Motor neuron (in vitro differentiated cells): Measurements from ENCODE around the gene NLRP6. TPM values are rescaled to one million over a fixed set of nuclear protein-coding genes. Genes with fewer than 3 reads are reported as not detected.
A peak's percentile ranks its signal among the peaks of the same experiment; 100 is the strongest.

ENCODE experiments used
- ATAC-seq, 8 experiments: fragments of 200-7000 bp; cut with Tn5 transposase; replicated peaks in 6 of 8; 2 replicates each; pipeline ENCODE4 v1.8.0; 2021; ENCODE audit warnings: mild to moderate bottlenecking in 8 of 8, moderate library complexity in 8 of 8
- H3K27ac ChIP-seq, 2 donors: fragments of 250-450 bp; sonication (Bioruptor Pico); 2 replicates each; pipeline ENCODE4 v1.9.0; 2021; ENCODE audit warnings: antibody characterized with exemption in 2 of 2, mild to moderate bottlenecking in 2 of 2, moderate library complexity in 1 of 2
- H3K4me1 ChIP-seq, 2 donors: fragments of 250-450 bp; sonication (Bioruptor Pico); replicated peaks in 1 of 2; 2 replicates each; pipeline ENCODE4 v1.6.1; 2021; ENCODE audit warnings: antibody characterized with exemption in 2 of 2, mild to moderate bottlenecking in 2 of 2, moderate library complexity in 1 of 2
- H3K4me3 ChIP-seq, 5 donors: fragments of 250-450 bp; sonication (Bioruptor Pico); 2 replicates each; pipeline ENCODE4 v1.9.0; 2021; ENCODE audit warnings: antibody characterized with exemption in 5 of 5, mild to moderate bottlenecking in 5 of 5, moderate library complexity in 4 of 5
- WGBS, 10 experiments: fragments of 450-650 bp; shearing (Covaris generic); methylation state at CpG; one replicate each; pipeline ENCODE4 v1.0.0; 2022; 5-methylcytosine and 5-hydroxymethylcytosine counted together
- in situ Hi-C, 9 experiments: fragments of 400-800 bp; cut with MboI; loops; one replicate each; pipeline ENCODE4 v1.15.0; 2021; ENCODE audit warnings: low sequenced_read_pairs in 9 of 9, low pct_unique_long_range_greater_than_20kb in 2 of 9; ENCODE audit not compliant: unreplicated experiment in 9 of 9
- total RNA-seq, 8 experiments: library from RNA; unstranded; fragments of 300-600 nt; gene quantifications; 2 replicates each; pipeline versions ENCODE4 v1.2.3 to v1.2.4, GENCODE V29; 2022

The NLRP6 gene
- total RNA-seq, 8 experiments from 2014 or later: 0.14 to 0.33 (median 0.16) TPM; not detected in 4

DNA sequence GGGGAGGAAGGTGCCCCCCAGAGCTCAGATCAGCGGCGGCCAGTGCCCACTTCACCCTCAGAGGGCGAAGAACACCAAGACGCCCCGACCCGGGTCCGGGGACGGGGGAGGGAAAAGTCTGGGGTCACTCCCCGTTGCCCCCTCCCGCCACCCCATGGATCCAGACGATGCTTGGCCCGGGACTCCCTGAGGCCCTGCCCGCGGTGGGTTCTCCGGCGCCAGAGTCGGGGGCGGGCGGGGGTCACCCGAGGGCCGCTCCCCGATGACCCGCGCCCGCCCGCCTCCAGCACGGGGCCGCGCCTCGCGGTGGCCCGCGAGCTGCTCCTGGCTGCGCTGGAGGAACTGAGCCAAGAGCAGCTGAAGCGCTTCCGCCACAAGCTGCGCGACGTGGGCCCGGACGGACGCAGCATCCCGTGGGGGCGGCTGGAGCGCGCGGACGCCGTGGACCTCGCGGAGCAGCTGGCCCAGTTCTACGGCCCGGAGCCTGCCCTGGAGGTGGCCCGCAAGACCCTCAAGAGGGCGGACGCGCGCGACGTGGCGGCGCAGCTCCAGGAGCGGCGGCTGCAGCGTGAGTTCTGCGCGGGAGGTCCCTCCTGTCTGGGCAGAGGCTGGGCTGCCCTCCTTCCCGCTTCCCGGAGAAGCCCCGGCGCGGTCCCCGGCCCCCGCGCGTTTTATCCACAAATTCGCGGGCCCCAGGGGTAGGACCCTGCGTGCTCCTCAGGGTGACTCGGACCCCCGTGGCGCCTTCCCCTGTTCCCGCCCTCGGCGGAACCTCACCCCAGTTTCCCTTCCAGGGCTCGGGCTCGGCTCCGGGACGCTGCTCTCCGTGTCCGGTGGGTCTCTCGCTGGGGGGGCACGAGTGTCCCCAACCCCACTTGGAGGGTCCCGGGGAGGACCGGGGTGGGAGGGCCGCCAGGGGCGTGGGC lies 1.1 kb downstream of the NLRP6 start:
- Histone ChIP-seq H3K4me3 (no peak overlapping the region), H3K27ac (no peak overlapping the region), H3K4me1 (no peaks in the 10 kb centered on the region)
- WGBS, 10 experiments: 29 to 53% methylated on average over 3 to 5 of the region's 97 CpGs; no CpG with 5 or more reads in 8 of the 10 experiments
- in situ Hi-C loops: no loop called here
- ATAC-seq: peak in 2 of 8 experiments; percentile 12 to 13

DNA sequence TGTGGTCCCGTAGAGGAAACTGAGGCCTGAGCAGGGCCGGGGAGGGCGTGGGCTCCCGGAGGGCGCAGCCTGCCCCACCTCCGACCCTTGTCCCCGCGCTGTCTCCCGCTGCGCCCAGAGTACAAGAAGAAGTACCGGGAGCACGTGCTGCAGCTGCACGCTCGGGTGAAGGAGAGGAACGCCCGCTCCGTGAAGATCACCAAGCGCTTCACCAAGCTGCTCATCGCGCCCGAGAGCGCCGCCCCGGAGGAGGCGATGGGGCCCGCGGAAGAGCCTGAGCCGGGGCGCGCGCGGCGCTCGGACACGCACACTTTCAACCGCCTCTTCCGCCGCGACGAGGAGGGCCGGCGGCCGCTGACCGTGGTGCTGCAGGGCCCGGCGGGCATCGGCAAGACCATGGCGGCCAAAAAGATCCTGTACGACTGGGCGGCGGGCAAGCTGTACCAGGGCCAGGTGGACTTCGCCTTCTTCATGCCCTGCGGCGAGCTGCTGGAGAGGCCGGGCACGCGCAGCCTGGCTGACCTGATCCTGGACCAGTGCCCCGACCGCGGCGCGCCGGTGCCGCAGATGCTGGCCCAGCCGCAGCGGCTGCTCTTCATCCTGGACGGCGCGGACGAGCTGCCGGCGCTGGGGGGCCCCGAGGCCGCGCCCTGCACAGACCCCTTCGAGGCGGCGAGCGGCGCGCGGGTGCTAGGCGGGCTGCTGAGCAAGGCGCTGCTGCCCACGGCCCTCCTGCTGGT lies 1.9 kb downstream of the NLRP6 start:
- ATAC-seq: peak in 6 of 8 experiments; percentile 15 to 62 (median 37)
- in situ Hi-C loops: no loop called here
- peak overlapping the region in 1 of 5 donors; percentile 3 for H3K4me3 ChIP-seq
- no peaks in the 10 kb centered on the region for H3K4me1 ChIP-seq
- 0 to 3% methylated on average over 5 to 7 of the region's 85 CpGs; no CpG with 5 or more reads in 8 of the 10 experiments for WGBS, 10 experiments
- no peak overlapping the region for H3K27ac ChIP-seq

DNA sequence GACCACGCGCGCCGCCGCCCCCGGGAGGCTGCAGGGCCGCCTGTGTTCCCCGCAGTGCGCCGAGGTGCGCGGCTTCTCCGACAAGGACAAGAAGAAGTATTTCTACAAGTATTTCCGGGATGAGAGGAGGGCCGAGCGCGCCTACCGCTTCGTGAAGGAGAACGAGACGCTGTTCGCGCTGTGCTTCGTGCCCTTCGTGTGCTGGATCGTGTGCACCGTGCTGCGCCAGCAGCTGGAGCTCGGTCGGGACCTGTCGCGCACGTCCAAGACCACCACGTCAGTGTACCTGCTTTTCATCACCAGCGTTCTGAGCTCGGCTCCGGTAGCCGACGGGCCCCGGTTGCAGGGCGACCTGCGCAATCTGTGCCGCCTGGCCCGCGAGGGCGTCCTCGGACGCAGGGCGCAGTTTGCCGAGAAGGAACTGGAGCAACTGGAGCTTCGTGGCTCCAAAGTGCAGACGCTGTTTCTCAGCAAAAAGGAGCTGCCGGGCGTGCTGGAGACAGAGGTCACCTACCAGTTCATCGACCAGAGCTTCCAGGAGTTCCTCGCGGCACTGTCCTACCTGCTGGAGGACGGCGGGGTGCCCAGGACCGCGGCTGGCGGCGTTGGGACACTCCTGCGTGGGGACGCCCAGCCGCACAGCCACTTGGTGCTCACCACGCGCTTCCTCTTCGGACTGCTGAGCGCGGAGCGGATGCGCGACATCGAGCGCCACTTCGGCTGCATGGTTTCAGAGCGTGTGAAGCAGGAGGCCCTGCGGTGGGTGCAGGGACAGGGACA lies 2.7 kb downstream of the NLRP6 start:
- in situ Hi-C loops: no loop called here
- WGBS, 10 experiments: 11 to 65% (median 26%) methylated on average over 9 to 18 of the region's 79 CpGs; no CpG with 5 or more reads in 6 of the 10 experiments
- no peak overlapping the region for H3K4me3 ChIP-seq
- H3K4me1 ChIP-seq: no peaks in the 10 kb centered on the region
- H3K27ac ChIP-seq: no peak overlapping the region
- no peak for ATAC-seq

DNA sequence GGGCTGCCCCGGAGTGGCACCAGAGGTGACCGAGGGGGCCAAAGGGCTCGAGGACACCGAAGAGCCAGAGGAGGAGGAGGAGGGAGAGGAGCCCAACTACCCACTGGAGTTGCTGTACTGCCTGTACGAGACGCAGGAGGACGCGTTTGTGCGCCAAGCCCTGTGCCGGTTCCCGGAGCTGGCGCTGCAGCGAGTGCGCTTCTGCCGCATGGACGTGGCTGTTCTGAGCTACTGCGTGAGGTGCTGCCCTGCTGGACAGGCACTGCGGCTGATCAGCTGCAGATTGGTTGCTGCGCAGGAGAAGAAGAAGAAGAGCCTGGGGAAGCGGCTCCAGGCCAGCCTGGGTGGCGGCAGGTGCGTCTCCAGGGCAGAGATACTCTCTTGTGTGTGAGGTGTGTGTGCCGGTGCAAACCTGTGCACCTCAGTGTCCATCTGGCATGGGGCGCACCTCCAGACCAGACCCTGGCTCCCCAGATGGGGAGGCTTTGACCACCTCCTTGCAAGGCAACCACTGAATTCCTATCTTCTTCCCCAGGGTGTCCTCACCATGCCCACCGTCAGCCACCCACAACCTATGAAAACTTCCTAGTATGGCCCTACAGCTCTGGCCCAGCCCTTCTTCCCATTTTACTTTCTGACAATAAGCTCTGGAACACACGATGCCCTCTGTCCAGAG lies 3.4 kb downstream of the NLRP6 start:
- 3 to 100% (median 22%) methylated on average over 1 to 8 of the region's 26 CpGs; no CpG with 5 or more reads in 2 of the 10 experiments for WGBS, 10 experiments
- in situ Hi-C loops: no loop called here
- Histone ChIP-seq H3K4me1 (no peaks in the 10 kb centered on the region), H3K27ac (no peak overlapping the region), H3K4me3 (no peak overlapping the region)
- ATAC-seq: no peak

DNA sequence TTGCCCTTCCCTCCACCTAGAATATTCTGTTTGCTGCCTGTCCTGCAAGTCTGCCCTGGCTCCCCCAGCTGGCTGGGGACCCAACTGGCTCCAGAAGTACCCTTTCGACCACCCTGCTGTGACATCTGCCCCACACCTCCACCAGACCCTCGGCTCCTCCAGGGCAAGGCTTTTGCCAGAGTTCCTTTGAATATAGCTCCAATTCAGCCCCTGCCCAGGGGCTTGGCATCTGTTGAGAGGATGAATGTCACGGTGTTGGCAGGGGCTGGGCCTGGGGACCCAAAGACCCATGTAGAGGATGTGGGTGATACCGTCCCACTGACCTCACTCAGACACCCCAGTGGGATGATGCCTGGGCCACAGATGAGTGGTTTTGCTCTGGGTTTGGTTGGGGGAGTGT lies 4.0 kb downstream of the NLRP6 start:
- no peaks in the 10 kb centered on the region for H3K4me1 ChIP-seq
- 0 to 60% (median 58%) methylated on average over 1 to 3 of the region's 4 CpGs; no CpG with 5 or more reads in 5 of the 10 experiments for WGBS, 10 experiments
- in situ Hi-C loops: no loop called here
- ATAC-seq: no peak
- H3K27ac ChIP-seq: no peak overlapping the region
- H3K4me3 ChIP-seq: no peak overlapping the region

DNA sequence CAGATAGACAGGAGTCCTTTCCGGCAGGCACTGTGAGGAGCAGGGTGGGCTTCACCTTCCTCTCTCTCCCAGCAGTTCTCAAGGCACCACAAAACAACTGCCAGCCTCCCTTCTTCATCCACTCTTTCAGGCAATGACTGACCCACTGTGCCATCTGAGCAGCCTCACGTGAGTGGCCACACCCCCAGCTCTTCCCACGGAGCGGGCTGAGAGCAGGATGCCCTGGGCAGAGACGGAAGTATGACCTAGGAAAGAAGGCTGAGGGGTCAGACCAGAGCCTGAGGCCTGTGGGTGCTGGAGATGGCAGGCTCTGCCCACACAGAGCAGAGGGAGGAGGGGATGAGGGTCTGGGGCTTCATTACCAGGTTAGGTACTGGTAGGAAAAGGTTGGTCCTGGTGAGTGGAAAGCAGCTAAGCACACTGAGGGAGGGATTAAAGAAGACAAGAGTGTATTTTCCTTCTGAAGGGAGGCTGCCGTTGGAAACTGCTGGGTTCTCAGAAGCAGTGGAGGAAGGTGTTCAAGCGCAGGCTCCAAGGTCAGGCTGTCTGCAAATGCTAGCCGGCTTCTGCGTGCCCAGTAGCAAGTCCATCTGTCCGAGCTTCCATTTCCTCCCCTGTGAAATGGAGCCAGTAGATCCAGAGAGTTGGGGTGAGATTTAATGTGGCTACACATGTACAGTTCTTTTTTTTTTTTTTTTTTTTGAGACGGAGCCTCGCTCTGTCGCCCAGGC lies 4.6 kb downstream of the NLRP6 start:
- Histone ChIP-seq H3K4me3 (no peak overlapping the region), H3K27ac (no peak overlapping the region), H3K4me1 (no peaks in the 10 kb centered on the region)
- in situ Hi-C loops: no loop called here
- WGBS, 10 experiments: 0 to 100% (median 73%) methylated on average over 1 to 9 of the region's 13 CpGs; no CpG with 5 or more reads in 2 of the 10 experiments
- no peak for ATAC-seq

DNA sequence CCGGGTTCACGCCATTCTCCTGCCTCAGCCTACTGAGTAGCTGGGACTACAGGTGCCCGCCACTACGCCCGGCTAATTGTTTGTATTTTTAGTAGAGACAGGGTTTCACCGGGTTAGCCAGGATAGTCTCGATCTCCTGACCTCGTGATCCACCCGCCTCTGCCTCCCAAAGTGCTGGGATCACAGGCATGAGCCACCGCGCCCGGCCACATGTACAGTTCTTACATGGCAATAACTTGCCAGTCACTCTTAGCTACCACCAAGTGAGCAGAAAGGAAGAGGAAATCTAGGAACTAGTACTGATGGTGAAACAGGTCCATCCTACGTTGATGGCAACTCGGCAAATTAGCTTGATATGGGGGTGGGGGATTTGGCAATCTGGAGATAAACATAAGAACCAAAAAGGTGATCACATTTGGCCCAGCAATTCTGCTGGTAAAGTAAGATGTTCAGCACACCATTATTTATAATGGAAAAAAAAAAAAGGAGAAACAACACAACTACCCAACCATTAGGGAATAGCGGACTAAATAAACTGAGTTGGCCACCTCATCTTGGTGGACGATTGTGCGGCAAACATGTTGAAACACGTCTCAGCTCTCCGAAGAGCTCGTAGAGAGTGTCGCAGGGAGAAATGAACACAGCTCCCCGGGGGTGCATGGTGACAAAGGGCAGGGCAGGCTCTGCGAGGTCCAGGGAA lies 5.3 kb downstream of the NLRP6 start:
- in situ Hi-C loops: no loop called here
- no peak overlapping the region for H3K4me3 ChIP-seq
- H3K4me1 ChIP-seq: no peaks in the 10 kb centered on the region
- ATAC-seq: no peak
- 40 to 100% (median 90%) methylated on average over 1 to 17 of the region's 23 CpGs; no CpG with 5 or more reads in 2 of the 10 experiments for WGBS, 10 experiments
- H3K27ac ChIP-seq: no peak overlapping the region

DNA sequence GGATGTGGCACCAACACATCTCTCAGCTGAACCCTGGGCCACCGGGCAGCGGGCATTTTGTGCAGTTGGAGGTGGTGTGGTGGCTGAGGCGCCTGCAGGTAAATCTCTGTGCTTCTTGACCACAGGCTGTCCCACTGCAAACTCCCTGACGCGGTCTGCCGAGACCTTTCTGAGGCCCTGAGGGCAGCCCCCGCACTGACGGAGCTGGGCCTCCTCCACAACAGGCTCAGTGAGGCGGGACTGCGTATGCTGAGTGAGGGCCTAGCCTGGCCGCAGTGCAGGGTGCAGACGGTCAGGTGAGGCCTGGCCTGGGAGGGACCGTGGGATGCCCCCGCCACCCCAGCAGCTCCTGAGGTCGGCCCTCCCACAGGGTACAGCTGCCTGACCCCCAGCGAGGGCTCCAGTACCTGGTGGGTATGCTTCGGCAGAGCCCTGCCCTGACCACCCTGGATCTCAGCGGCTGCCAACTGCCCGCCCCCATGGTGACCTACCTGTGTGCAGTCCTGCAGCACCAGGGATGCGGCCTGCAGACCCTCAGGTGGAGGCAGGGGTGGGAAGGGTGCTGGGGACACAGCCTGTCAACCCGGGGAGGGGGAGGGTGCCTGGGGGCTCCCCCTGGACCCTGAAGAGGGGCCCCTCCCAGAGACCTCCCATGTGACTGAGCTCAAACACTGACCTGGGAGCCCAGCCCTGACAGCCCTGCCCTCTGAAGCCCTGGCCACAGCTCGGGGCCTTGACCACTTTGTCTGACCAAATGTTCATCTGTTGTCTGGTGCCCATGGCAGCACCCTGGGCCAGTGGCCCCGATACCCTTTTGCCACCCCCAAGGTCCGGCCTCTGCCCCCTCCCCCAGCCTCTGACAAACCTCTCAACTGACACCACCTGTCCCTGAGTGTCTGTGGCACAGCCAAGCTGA lies 6.2 kb downstream of the NLRP6 start:
- no peak overlapping the region for H3K27ac ChIP-seq
- ATAC-seq: no peak
- in situ Hi-C loops: no loop called here
- H3K4me3 ChIP-seq: no peak overlapping the region
- H3K4me1 ChIP-seq: peaks cover 0 to 1% of the 10 kb centered on the region in 2 donors
- 40 to 87% (median 78%) methylated on average over 2 to 6 of the region's 24 CpGs; no CpG with 5 or more reads in 6 of the 10 experiments for WGBS, 10 experiments

DNA sequence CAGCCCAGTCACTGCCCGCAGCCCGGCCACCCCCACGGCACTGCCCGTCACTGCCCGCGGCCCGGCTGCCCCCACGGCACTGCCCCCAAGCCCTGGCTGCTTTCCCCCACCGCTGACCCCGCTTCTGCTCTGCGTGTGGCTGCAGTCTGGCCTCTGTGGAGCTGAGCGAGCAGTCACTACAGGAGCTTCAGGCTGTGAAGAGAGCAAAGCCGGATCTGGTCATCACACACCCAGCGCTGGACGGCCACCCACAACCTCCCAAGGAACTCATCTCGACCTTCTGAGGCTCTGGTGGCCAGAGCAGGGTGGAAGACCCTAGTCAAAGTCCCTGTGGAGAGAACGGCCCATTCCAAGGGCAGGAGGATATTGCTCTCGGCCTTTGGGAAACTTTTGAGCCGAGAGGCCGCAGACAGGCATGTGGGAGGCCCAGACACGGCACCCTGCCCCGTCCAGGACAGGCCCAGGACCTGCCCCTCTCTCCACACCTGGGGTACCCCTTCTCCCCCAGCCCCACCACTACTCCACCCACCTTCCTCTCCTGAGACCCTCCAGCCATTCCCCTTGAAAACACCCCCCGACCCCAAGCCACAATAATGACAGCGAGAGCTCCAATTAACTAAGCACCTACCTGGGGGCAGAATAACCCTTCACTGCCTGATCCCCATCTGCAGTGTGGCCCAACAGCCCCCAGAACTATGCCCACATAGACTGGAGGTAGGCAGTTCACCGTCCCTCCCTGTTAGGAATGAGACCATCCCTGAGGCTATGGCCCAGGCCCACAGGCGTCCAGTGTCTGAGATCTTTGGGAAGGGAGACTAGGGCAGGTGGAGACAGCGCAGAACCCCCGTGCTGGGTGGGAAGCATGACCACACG lies 7.0 kb downstream of the NLRP6 start:
- in situ Hi-C loops: no loop called here
- Histone ChIP-seq H3K27ac (no peak overlapping the region), H3K4me3 (no peak overlapping the region), H3K4me1 (peaks cover 0 to 10% of the 10 kb centered on the region in 2 donors)
- WGBS, 10 experiments: 100% methylated on average over 1 of the region's 29 CpGs; no CpG with 5 or more reads in 9 of the 10 experiments
- ATAC-seq: no peak

DNA sequence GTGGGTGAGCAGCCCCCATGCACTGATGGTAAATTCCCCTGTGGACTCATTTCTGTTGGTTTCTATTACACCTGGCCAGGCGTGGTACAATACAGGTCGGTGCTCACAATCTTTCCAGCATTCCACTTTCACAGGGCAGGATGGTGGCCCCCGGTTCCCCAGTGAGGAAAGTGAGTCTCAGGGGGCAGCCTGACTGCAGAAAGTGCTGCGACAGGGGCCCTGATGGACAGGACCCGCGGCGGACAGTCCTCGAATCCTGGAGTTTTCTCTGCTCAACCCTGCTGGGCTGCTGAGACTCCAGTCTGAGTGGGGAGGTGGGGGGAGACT lies 7.7 kb downstream of the NLRP6 start:
- in situ Hi-C loops: no loop called here
- WGBS, 10 experiments: 80% methylated on average over 1 of the region's 8 CpGs; no CpG with 5 or more reads in 9 of the 10 experiments
- Histone ChIP-seq H3K4me1 (peaks cover 0 to 11% of the 10 kb centered on the region in 2 donors), H3K4me3 (no peak overlapping the region), H3K27ac (no peak overlapping the region)
- ATAC-seq: no peak
